ENCODE data around the gene UBXN6. TPM values are rescaled to one million over a fixed set of nuclear protein-coding genes. Genes with fewer than 3 reads are reported as not detected.
A peak's percentile ranks its signal among the peaks of the same experiment; 100 is the strongest.

UBXN6 gene
- total RNA-seq, 1 donor from 2014 or later: 47.9 TPM

- no peaks in the 10 kb centered on the region for H3K36me3 Mint-ChIP-seq (ENCODE audit: unreplicated experiment)
These were observed 55.2 kb downstream of the UBXN6 start, which contains the start of gene CHAF1A for GRCh38 chr19:4402171-4403004. TSS of gene CHAF1A (plus strand) at chr19:4402640. CDS start at chr19:4402763, 123 bp downstream.

GRCh38 chr19:4401769-4402170 is 55.8 kb downstream of the UBXN6 start:
- Mint-ChIP-seq H3K36me3 (ENCODE audit: unreplicated experiment) (no peaks in the 10 kb centered on the region), H3K27ac (ENCODE audit: unreplicated experiment) (peak overlapping the region; percentile 75), H3K4me3 (ENCODE audit: unreplicated experiment) (peak overlapping the region; percentile 86), H3K27me3 (ENCODE audit: unreplicated experiment) (peaks cover 2% of the 10 kb centered on the region), H3K4me1 (ENCODE audit: low read depth, unreplicated experiment) (peaks cover 9% of the 10 kb centered on the region), H3K9me3 (ENCODE audit: unreplicated experiment) (no peaks in the 10 kb centered on the region)
- peak; percentile 16 for TF ChIP-seq CTCF (IDR thresholded peaks at IDR 0.05; ENCODE audit: partially characterized antibody, unreplicated experiment)
- DNase-seq: no peak

More at GRCh38 chr19:4402171-4403004, 55.2 kb downstream of the UBXN6 start, which contains the start of gene CHAF1A:
- peak within 1 kb of the TSS; percentile 75 for H3K27ac Mint-ChIP-seq (ENCODE audit: unreplicated experiment)
- H3K4me3 Mint-ChIP-seq (ENCODE audit: unreplicated experiment): peak within 1 kb of the TSS; percentile 88
- DNase-seq: peak; percentile 99
- peaks cover 5% of the 10 kb centered on the region for H3K4me1 Mint-ChIP-seq (ENCODE audit: low read depth, unreplicated experiment)
- no peaks in the 10 kb centered on the region for H3K9me3 Mint-ChIP-seq (ENCODE audit: unreplicated experiment)
- H3K27me3 Mint-ChIP-seq (ENCODE audit: unreplicated experiment): peaks cover 2% of the 10 kb centered on the region
- no peak for TF ChIP-seq CTCF (IDR thresholded peaks at IDR 0.05; ENCODE audit: partially characterized antibody, unreplicated experiment)

GRCh38 chr19:4400135-4400936 is 57.3 kb downstream of the UBXN6 start, which contains the start of gene SH3GL1:
TSS of gene SH3GL1 (minus strand) at chr19:4400547. CDS start at chr19:4400368, 179 bp downstream.
- no peaks in the 10 kb centered on the region for H3K9me3 Mint-ChIP-seq (ENCODE audit: unreplicated experiment)
- TF ChIP-seq CTCF (IDR thresholded peaks at IDR 0.05; ENCODE audit: partially characterized antibody, unreplicated experiment): peak; percentile 89
- peak; percentile 90 for DNase-seq
- peaks cover 12% of the 10 kb centered on the region for H3K4me1 Mint-ChIP-seq (ENCODE audit: low read depth, unreplicated experiment)
- peak within 1 kb of the TSS; percentile 87 for H3K27ac Mint-ChIP-seq (ENCODE audit: unreplicated experiment)
- H3K27me3 Mint-ChIP-seq (ENCODE audit: unreplicated experiment): peaks cover 2% of the 10 kb centered on the region
- no peaks in the 10 kb centered on the region for H3K36me3 Mint-ChIP-seq (ENCODE audit: unreplicated experiment)
- peak within 1 kb of the TSS; percentile 93 for H3K4me3 Mint-ChIP-seq (ENCODE audit: unreplicated experiment)

- Mint-ChIP-seq H3K4me3 (ENCODE audit: unreplicated experiment) (peak overlapping the region; percentile 93), H3K27ac (ENCODE audit: unreplicated experiment) (peak overlapping the region; percentile 87), H3K27me3 (ENCODE audit: unreplicated experiment) (peaks cover 2% of the 10 kb centered on the region), H3K9me3 (ENCODE audit: unreplicated experiment) (no peaks in the 10 kb centered on the region), H3K36me3 (ENCODE audit: unreplicated experiment) (no peaks in the 10 kb centered on the region), H3K4me1 (ENCODE audit: low read depth, unreplicated experiment) (peaks cover 12% of the 10 kb centered on the region)
- no peak for TF ChIP-seq CTCF (IDR thresholded peaks at IDR 0.05; ENCODE audit: partially characterized antibody, unreplicated experiment)
- no peak for DNase-seq
These were observed 57.8 kb downstream of the UBXN6 start for GRCh38 chr19:4399812-4400134.

All from glutamatergic neuron (in vitro differentiated cells).